ENCODE results near the gene DTX3L.

The DTX3L gene

DNA sequence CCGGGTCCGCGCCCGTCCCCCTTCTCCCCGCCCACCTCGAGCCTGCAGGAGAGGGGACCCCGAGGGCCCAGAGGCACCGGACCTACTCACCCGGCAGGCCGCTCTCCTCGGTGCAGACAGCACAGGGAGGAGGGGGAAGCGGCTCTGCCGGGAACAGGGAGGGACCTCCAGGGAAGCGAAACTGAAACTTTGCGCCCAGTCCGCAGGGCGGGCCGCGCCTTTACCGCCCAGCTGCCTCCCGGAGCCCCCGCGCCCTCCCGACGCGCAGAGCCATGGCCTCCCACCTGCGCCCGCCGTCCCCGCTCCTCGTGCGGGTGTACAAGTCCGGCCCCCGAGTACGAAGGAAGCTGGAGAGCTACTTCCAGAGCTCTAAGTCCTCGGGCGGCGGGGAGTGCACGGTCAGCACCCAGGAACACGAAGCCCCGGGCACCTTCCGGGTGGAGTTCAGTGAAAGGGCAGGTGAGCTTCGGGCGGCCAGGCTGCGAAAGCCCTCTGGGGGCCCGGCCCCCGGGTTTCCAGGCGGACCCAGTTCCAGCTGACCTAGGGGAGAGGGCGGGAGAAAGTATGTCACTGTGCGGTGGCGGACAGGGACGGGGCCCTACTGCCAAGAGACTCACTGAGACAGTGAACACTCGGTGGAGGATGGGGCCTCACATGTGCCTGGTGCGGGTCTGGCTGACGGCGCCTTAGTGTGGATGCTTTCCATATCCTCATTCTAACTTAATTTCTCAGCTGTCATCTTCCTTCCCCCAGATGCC, at the start of gene DTX3L, which contains the start of gene PARP9:
Gene DTX3L (plus strand): TSS at position 184 of the 758 bp plus-strand sequence. CDS start 89 bp downstream, at position 273.
Gene PARP9 (minus strand): TSS at position 146 of the 758 bp plus-strand sequence. CDS start 4,680 bp downstream, outside the sequence.
- peak; percentile 68 for DNase-seq

- DNase-seq: no peak
Measured at GRCh38 chr3:122515020-122515468, 49.1 kb upstream of the DTX3L start.

DNA sequence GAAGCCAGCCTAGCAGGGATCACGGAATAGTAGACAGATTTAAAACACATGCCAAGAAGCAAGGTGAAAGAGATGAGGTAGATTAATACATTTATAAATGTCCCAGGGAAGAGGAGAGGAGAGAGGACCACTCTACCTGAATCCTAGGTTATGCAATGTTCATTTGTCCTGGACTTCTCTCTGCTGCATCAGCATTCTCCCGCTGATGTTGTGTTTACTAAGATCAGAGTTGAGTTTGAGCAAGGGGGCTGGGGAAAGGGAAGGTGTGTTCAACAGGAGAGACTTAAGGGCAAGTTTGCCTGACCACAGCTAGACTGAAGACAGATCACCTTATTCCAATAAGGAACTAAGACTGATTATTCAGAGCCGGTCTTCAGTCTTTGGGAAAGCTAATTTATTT, 48.3 kb upstream of the DTX3L start:
- DNase-seq: no peak

GRCh38 chr3:122516846-122517360, 47.2 kb upstream of the DTX3L start:
- DNase-seq: no peak

- no peak for DNase-seq
Measured at GRCh38 chr3:122519693-122520092, 44.4 kb upstream of the DTX3L start.

- DNase-seq: no peak
Measured at GRCh38 chr3:122520861-122521260, 43.3 kb upstream of the DTX3L start.

GRCh38 chr3:122523317-122523716, 40.8 kb upstream of the DTX3L start:
- no peak for DNase-seq

DNA sequence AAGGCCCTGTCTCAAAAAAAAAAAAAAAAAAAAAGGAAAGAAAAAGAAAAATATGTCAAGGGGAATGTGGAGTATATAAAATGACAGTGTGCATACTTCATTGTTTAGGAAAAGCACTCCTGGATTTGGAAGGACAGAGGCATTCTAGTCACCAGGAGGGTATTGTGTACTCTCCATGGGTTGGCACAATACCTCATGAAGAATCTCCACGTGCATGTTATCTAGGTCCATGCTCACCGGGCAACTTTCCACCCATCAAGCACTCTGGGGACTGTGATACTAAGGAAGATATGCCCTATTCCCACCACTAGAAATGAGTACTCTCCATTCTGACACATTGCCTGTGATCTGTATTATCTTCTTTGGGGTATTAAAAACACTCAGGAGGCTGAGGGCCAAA, 34.0 kb upstream of the DTX3L start:
- no peak for DNase-seq

DNA sequence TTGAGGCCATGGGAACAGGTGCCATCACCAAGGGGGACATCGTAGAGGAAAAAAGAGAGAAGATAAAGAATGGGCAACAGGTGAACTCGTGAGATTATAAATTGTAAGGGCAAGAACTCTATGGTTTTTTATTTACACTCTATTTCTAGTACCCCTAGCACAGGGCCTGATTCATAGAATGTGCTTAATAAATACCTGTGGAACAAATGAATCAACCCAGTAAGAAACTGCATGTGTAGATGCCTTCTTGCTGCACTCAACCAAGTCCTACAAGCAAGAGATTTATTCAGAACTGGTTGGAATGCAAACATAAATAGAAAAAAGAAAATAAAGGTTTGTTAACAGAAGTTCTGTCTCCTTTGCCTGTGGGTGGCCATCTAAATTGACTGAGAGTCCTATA, 30.7 kb upstream of the DTX3L start:
- no peak for DNase-seq

- DNase-seq: no peak
Measured at GRCh38 chr3:122533931-122534334, 30.2 kb upstream of the DTX3L start.

GRCh38 chr3:122535964-122536631, 28.0 kb upstream of the DTX3L start:
- no peak for DNase-seq

DNA sequence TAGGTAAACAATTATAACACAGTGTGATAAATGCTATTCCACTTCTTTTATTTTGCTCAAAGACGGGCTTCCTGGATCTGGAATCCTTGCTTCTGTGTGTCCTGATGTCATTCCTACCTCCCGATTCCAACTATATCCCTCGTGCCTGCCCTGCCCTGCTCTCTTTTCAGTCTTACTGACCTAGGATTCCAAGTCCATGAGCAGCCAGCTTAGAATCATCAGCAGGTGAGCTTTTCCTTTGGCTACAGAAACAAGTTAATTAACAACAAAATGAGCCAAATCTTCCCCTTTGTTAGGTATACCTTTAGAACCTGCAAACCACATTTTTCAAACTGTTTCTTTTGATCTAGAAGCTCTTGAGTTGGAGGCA, 27.5 kb upstream of the DTX3L start:
- no peak for DNase-seq

- DNase-seq: no peak
Measured at GRCh38 chr3:122538956-122539490, 25.1 kb upstream of the DTX3L start.

GRCh38 chr3:122546151-122546550, 18.0 kb upstream of the DTX3L start:
- DNase-seq: no peak

DNA sequence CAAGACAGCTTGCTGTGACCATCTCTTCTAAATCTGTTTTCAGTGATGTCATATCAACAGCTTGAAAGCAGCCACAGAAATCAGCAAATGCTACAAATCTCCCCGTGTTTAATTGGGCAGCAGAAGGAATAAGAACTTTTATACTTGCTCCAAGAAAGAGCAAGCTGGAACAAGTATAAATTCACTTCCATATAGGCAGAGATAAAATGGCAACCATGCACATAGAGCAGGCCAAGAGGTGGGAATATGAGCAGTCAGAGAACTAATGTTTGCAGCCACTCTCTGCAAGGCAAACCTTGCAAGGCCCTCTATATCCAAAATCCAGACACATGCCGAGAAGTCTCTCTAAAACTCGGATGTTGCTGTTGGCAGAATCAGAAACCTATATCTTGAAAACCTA, 16.1 kb upstream of the DTX3L start:
- no peak for DNase-seq

GRCh38 chr3:122548619-122549018, 15.5 kb upstream of the DTX3L start:
- no peak for DNase-seq

DNA sequence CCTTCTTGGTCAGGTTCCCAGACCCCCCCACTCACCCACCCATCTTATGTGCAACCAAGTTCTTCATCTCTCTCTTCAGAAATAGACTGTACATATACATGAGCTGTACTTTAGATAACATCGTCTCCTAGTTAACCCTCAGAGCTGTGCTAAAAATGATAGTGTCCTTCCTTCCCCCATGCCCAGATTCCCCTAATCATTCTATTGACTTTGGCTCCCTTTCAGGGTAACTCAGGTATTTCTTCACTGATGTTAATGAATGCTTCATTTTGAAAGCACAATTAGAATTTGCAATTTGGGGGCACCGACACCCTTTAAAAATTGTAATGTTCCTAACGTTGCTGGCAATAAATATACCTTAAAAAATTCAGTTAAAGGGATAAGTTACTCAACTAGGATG, 11.0 kb upstream of the DTX3L start:
- DNase-seq: no peak

- DNase-seq: no peak
Measured at GRCh38 chr3:122555275-122556071, 8.7 kb upstream of the DTX3L start.

- no peak for DNase-seq
Measured at GRCh38 chr3:122557356-122557755, 6.8 kb upstream of the DTX3L start.

- no peak for DNase-seq
Measured at GRCh38 chr3:122558605-122559004, 5.5 kb upstream of the DTX3L start.

GRCh38 chr3:122559906-122560305, 4.2 kb upstream of the DTX3L start:
- no peak for DNase-seq

DNA sequence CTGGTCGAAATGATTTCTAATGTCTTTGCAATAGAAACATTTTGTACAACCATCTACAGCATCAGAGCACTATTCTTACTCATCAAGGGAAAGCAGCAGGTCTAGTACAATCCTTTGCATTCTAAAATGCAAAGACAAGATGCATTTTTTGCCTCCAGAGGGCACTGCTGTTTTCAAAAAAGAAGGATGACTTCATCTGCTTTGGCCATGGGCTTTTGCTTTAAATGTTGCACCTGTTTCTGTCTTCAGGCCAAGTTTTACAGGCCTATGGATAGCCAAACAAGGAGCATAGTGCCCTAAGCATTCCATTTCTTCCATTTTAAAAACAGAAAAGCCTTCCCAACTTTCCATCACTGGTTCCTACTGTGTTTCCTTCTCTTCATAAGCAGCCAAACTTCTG, 3.5 kb upstream of the DTX3L start:
- peak; percentile 35 for DNase-seq

Measured in DMS79 treated with DMSO at 0.1 percent for 48 hours (cell line).